ENCODE data around the gene FNDC3A.
"Not testable (repeated sequence)": the region's sequence is repeated elsewhere in the genome, so short reads cannot be mapped to it uniquely, and the experiment has no call there.

The FNDC3A gene

GRCh38 chr13:49157955-49158584 is 182.4 kb downstream of the FNDC3A start:
- not testable (repeated sequence) for DNase-seq

GRCh38 chr13:49163162-49163561 is 187.4 kb downstream of the FNDC3A start:
- DNase-seq = not testable (repeated sequence)

- no peak for DNase-seq
Observed at GRCh38 chr13:49164712-49165111, 189.0 kb downstream of the FNDC3A start.

GRCh38 chr13:49165798-49166752 is 190.4 kb downstream of the FNDC3A start:
- DNase-seq = no peak

- DNase-seq = no peak
Observed at GRCh38 chr13:49171359-49171758, 195.6 kb downstream of the FNDC3A start.

GRCh38 chr13:49183672-49184325 is 208.1 kb downstream of the FNDC3A start:
- DNase-seq = no peak

GRCh38 chr13:49184621-49185020 is 208.9 kb downstream of the FNDC3A start:
- DNase-seq = no peak

- no peak for DNase-seq
Observed at GRCh38 chr13:49185264-49185663, 209.6 kb downstream of the FNDC3A start.

GRCh38 chr13:49190901-49191300 is 215.2 kb downstream of the FNDC3A start:
- DNase-seq = no peak

GRCh38 chr13:49206641-49207040 is 230.9 kb downstream of the FNDC3A start:
- no peak for DNase-seq

GRCh38 chr13:49208619-49209018 is 232.9 kb downstream of the FNDC3A start:
- no peak for DNase-seq

GRCh38 chr13:49210114-49210513 is 234.4 kb downstream of the FNDC3A start:
- DNase-seq = no peak

GRCh38 chr13:49210669-49211068 is 235.0 kb downstream of the FNDC3A start:
- DNase-seq = no peak

GRCh38 chr13:49213539-49213938 is 237.8 kb downstream of the FNDC3A start:
- DNase-seq = no peak

- DNase-seq = no peak
Observed at GRCh38 chr13:49213997-49214916, 238.5 kb downstream of the FNDC3A start.

- peak; percentile 32 for DNase-seq
Observed at GRCh38 chr13:49214917-49215376, 239.2 kb downstream of the FNDC3A start.

- no peak for DNase-seq
Observed at GRCh38 chr13:49216334-49216733, 240.6 kb downstream of the FNDC3A start.

- DNase-seq = no peak
Observed at GRCh38 chr13:49217962-49218492, 242.3 kb downstream of the FNDC3A start.

GRCh38 chr13:49218493-49219051 is 242.9 kb downstream of the FNDC3A start:
- no peak for DNase-seq

- DNase-seq = peak; percentile 57
Observed at GRCh38 chr13:49219647-49220035, 243.9 kb downstream of the FNDC3A start.

GRCh38 chr13:49220036-49220855 is 244.5 kb downstream of the FNDC3A start, which contains the start of gene MLNR:
Gene MLNR, plus strand, starts transcription at chr13:49220338. Its CDS starts 0 bp downstream, at chr13:49220338.
- DNase-seq = peak; percentile 44
